ENCODE data around the gene FANCI. TPM values are rescaled to one million over a fixed set of nuclear protein-coding genes. Genes with fewer than 3 reads are reported as not detected.

The FANCI gene
- total RNA-seq, 4 donors from 2014 or later: 0.80 to 3.3 (median 2.7) TPM

DNA sequence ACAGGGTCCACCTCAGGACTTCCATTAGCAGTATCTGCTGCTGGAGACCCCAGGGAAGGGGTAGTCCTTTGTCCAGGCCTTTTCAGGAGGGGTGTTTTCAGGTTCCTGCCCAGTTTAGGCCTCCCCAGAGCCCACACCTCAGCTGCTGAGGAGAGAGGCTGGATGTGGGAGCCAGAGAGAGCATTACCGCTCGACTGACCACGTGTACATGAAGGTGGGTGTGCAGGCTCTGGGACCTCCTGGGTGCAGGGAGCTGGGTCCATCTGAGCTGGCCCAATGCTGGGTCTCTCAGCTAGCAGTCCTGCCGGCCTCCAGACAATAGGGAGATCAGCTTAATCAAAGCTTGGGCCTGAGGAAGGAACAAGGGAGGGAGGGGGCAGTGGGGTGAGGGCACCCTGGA lies 120.0 kb downstream of the FANCI start:
- Histone ChIP-seq H3K36me3 (no peaks in the 10 kb centered on the region), H3K4me3 (no peak overlapping the region), H3K27me3 (peaks cover 96 to 99% (median 98%) of the 10 kb centered on the region in 3 donors), H3K4me1 (peaks cover 0 to 12% of the 10 kb centered on the region in 2 donors), H3K9me3 (no peaks in the 10 kb centered on the region), H3K27ac (no peak overlapping the region)
- DNase-seq: no peak
- no peak for TF ChIP-seq POLR2A (IDR thresholded peaks at IDR 0.05)
- TF ChIP-seq, protein P1, sequence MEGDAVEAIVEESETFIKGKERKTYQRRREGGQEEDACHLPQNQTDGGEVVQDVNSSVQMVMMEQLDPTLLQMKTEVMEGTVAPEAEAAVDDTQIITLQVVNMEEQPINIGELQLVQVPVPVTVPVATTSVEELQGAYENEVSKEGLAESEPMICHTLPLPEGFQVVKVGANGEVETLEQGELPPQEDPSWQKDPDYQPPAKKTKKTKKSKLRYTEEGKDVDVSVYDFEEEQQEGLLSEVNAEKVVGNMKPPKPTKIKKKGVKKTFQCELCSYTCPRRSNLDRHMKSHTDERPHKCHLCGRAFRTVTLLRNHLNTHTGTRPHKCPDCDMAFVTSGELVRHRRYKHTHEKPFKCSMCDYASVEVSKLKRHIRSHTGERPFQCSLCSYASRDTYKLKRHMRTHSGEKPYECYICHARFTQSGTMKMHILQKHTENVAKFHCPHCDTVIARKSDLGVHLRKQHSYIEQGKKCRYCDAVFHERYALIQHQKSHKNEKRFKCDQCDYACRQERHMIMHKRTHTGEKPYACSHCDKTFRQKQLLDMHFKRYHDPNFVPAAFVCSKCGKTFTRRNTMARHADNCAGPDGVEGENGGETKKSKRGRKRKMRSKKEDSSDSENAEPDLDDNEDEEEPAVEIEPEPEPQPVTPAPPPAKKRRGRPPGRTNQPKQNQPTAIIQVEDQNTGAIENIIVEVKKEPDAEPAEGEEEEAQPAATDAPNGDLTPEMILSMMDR (IDR thresholded peaks at IDR 0.05 in 4 of 5, conservative IDR thresholded peaks at IDR 0.05 in 1 of 5): no peak
- intact Hi-C loops (cut with DNase I; ENCODE audit: low total_unique reads) (no loop called here), in situ Hi-C loops (cut with MboI; ENCODE audit: low sequenced_read_pairs in 4 of 4) (loop anchor here in 1 of 4 donors (5.0 kb wide), 1 partner anchor 69 kb away; no protein-coding TSS in a partner anchor)
- ATAC-seq: no peak

DNA sequence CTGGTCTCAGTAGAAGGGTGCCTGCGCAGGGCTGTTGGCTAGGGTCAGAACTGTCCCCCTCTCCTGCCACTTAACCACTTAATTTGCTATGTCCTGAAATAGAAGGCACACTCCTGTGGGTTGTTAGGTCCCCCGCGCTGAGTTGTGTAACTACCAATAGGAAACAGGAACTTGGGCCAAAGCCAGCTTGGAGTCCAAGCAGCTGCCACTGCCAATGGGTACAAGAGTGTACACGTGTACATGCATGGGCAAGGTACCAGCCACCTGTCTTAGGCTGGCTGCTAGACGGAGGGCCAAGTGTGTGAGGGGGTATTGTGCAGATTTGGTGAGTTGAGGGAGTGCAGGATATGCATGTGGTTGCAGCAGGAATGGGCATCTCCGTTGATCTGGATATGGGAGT lies 120.6 kb downstream of the FANCI start:
- intact Hi-C loops (cut with DNase I; ENCODE audit: low total_unique reads) (no loop called here), in situ Hi-C loops (cut with MboI; ENCODE audit: low sequenced_read_pairs in 4 of 4) (loop anchor here in 1 of 4 donors (5.0 kb wide), 1 partner anchor 68 kb away; no protein-coding TSS in a partner anchor)
- H3K27me3 ChIP-seq: peaks cover 97 to 100% (median 99%) of the 10 kb centered on the region in 3 donors
- ATAC-seq (no peak), DNase-seq (no peak)
- no peaks in the 10 kb centered on the region for H3K9me3 ChIP-seq
- TF ChIP-seq POLR2A (IDR thresholded peaks at IDR 0.05): no peak
- TF ChIP-seq, protein P1 (IDR thresholded peaks at IDR 0.05 in 4 of 5, conservative IDR thresholded peaks at IDR 0.05 in 1 of 5): no peak
- H3K4me1 ChIP-seq: peaks cover 0 to 6% of the 10 kb centered on the region in 2 donors
- H3K4me3 ChIP-seq: no peak overlapping the region
- H3K27ac ChIP-seq: no peak overlapping the region
- no peaks in the 10 kb centered on the region for H3K36me3 ChIP-seq

DNA sequence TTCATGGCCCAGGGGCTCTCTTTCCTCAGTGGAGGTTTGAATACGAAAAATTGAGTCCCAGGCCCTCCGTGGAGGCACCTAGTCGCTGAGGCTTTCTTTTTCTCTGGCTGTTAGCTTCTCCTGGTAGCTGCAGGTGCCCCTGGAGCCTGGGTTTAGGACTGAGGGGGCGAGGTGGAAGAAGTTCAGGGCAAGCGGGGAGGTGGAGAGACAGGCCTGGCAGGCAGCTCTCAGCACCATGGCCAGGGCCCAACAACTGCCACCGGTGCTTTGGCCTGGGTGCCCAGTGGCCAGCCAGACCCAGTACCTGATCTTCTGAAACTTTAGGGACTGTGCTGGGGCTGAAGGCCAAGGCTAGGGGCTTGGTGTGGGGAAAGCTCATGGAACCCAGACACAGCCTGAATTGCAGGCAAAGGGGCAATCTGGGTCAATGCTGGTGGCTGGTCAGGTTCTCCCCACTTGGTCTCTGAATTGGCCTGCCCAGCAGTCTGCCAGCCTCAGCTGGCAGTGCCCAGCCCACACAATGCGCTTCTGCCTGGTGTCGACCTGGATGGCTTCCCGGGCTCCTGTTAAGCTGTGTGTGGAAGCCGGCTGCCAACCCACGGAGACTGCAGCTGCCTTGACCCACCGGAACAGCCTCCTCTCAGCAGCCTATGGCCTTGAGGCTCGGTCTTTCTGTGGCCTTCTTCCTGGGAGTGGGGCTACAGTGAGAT lies 121.1 kb downstream of the FANCI start:
- in situ Hi-C loops (cut with MboI; ENCODE audit: low sequenced_read_pairs in 4 of 4): loop anchor here in 1 of 4 donors (5.0 kb wide), 1 partner anchor 67 kb away; no protein-coding TSS in a partner anchor
- H3K4me3 ChIP-seq: no peak overlapping the region
- H3K36me3 ChIP-seq: no peaks in the 10 kb centered on the region
- intact Hi-C loops (cut with DNase I; ENCODE audit: low total_unique reads): no loop called here
- H3K27ac ChIP-seq: no peak overlapping the region
- no peak for ATAC-seq
- no peak for TF ChIP-seq POLR2A (IDR thresholded peaks at IDR 0.05)
- TF ChIP-seq, protein P1 (IDR thresholded peaks at IDR 0.05 in 4 of 5, conservative IDR thresholded peaks at IDR 0.05 in 1 of 5): no peak
- peaks cover 0 to 4% of the 10 kb centered on the region in 2 donors for H3K4me1 ChIP-seq
- DNase-seq: no peak
- H3K9me3 ChIP-seq: no peaks in the 10 kb centered on the region
- peaks cover 97 to 100% (median 99%) of the 10 kb centered on the region in 3 donors for H3K27me3 ChIP-seq

DNA sequence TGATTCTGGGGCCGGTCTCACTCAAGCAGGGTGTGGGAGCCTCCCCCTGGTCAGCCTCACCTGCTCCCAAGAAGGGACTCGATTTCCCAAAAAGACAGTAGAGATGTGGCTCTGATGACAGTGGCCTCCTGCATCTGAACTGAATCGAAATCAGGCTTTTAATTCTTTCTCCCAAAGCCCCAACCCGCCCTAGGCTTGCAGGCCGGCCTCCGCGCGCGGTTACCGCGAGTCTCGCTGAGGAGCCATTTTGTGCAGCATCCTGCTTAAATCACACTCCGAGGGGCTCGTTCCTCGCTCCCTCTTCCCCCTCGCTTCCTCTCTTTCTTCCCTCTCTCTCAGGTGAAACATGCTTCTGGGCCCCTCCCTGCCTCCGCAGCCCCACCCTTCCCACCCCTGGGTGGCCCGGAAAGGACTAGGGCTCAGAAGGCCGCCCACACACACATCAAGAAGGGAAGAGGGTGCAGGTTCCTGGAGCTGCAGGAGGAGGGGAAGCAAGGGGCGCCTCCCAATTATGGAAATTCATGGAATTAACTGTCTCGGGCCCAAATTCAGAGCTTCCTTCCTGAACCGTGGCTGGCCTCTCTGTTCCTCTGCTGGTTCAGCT lies 121.8 kb downstream of the FANCI start:
- no peak for TF ChIP-seq POLR2A (IDR thresholded peaks at IDR 0.05)
- TF ChIP-seq, protein P1 (IDR thresholded peaks at IDR 0.05 in 4 of 5, conservative IDR thresholded peaks at IDR 0.05 in 1 of 5): no peak
- in situ Hi-C loops (cut with MboI; ENCODE audit: low sequenced_read_pairs in 4 of 4) (no loop called here), intact Hi-C loops (cut with DNase I; ENCODE audit: low total_unique reads) (no loop called here)

More for the DNA sequence above, 121.8 kb downstream of the FANCI start:
- H3K27ac ChIP-seq: no peak overlapping the region
- peaks cover 97 to 100% (median 99%) of the 10 kb centered on the region in 3 donors for H3K27me3 ChIP-seq
- DNase-seq (no peak), ATAC-seq (no peak)
- H3K4me3 ChIP-seq: no peak overlapping the region
- no peaks in the 10 kb centered on the region for H3K9me3 ChIP-seq
- peaks cover 0 to 4% of the 10 kb centered on the region in 2 donors for H3K4me1 ChIP-seq
- no peaks in the 10 kb centered on the region for H3K36me3 ChIP-seq

Small RNA genes lying within 50 kb of the gene (microRNA-seq; reads per million reads assigned to microRNA genes)
- 0 reads per million in 2 donors for gene MIR6766 (ENCODE audit: borderline replicate concordance in 2 of 2)

Other genes starting within 250 kb of the FANCI start
- 100 to 1,000 TPM in 1 of 4 donors, 10 to 100 TPM in 3; 19.3 to 150 (median 64.5) TPM for gene ABHD2, start 155.5 kb upstream of the FANCI start, total RNA-seq
- gene RLBP1, start 22.4 kb upstream of the FANCI start, total RNA-seq: not detected
- 10 to 100 TPM; 50.9 to 81.9 (median 61.4) TPM for gene POLG, start 90.8 kb downstream of the FANCI start, total RNA-seq

Data from gastrocnemius medialis (tissue), 4 donors.